ENCODE data around the gene DLST.

GRCh38 chr14:74846168-74846567 lies 35.5 kb upstream of the DLST start:
- no peak for TF ChIP-seq CTCF (conservative IDR thresholded peaks at IDR 0.05; ENCODE audit: low read depth, low read length)
- TF ChIP-seq RCOR1 (IDR thresholded peaks at IDR 0.05; ENCODE audit: insufficient replicate concordance, low read length) = no peak
- no peak for TF ChIP-seq RFX5 (IDR thresholded peaks at IDR 0.05; ENCODE audit: low read depth, low read length)
- TF ChIP-seq SMC3 (IDR thresholded peaks at IDR 0.05; ENCODE audit: low read depth, low read length) = no peak

Data from IMR-90 (cell line).